SU-DHL-6 (cell line): ENCODE measurements around the gene CATSPER3.

ENCODE experiments used
- H2AFZ ChIP-seq: fragments of 200-600 bp; sonication (generic); 2 replicates; pipeline ENCODE4 v1.6.1; 2014; ENCODE audit warnings: low read depth, mild to moderate bottlenecking, moderate library complexity, mixed read lengths, antibody characterized with exemption, low read length; ENCODE audit not compliant: severe bottlenecking
- H3F3A ChIP-seq: fragments of 200-600 bp; shearing (Covaris generic); 2 replicates; pipeline ENCODE4 v1.6.0; 2016; ENCODE audit warnings: antibody characterized with exemption, mild to moderate bottlenecking; ENCODE audit not compliant: insufficient read depth
- H3K27ac ChIP-seq: fragments of 200-600 bp; sonication (generic); 2 replicates; pipeline ENCODE4 v1.5.1; 2016; ENCODE audit warnings: low read depth, mild to moderate bottlenecking, low read length, moderate library complexity, mixed read lengths
- H3K27me3 ChIP-seq: fragments of 200-600 bp; sonication (generic), shearing (Covaris generic); 2 replicates; pipeline ENCODE4 v1.6.0; 2014; ENCODE audit warnings: mild to moderate bottlenecking, low read length
- H3K36me3 ChIP-seq: fragments of 200-600 bp; sonication (generic); 2 replicates; pipeline ENCODE4 v1.6.1; 2014; ENCODE audit warnings: mild to moderate bottlenecking, low read length, mixed read lengths
- H3K4me2 ChIP-seq: fragments of 300-600, 200-600 bp; shearing (Covaris generic), sonication (generic); 2 replicates; pipeline ENCODE4 v1.6.0; 2014; ENCODE audit warnings: low read length, low read depth, mild to moderate bottlenecking; ENCODE audit not compliant: poor library complexity, severe bottlenecking
- H3K4me3 ChIP-seq: fragments of 200-600 bp; sonication (generic); 2 replicates; pipeline ENCODE4 v1.5.1; 2014; ENCODE audit warnings: antibody characterized with exemption, low read length, mild to moderate bottlenecking, mixed read lengths; ENCODE audit not compliant: insufficient read depth, poor library complexity, severe bottlenecking
- H3K79me2 ChIP-seq: fragments of 200-600 bp; sonication (generic); 2 replicates; pipeline ENCODE4 v1.6.1; 2014; ENCODE audit warnings: mild to moderate bottlenecking, low read length, moderate library complexity; ENCODE audit not compliant: insufficient read depth
- H3K9ac ChIP-seq: fragments of 200-600 bp; sonication (generic); 2 replicates; pipeline ENCODE4 v1.7.0; 2014; ENCODE audit warnings: mild to moderate bottlenecking, low read length
- H3K9me2 ChIP-seq: fragments of 200-600 bp; sonication (generic); replicated peaks from 2 replicates; pipeline ENCODE4 v1.6.1; 2014; ENCODE audit warnings: low read length; ENCODE audit not compliant: insufficient read depth
- H3K9me3 ChIP-seq: fragments of 200-600 bp; sonication (generic); 2 replicates; pipeline ENCODE4 v1.6.1; 2014; ENCODE audit warnings: low read length, mixed read lengths; ENCODE audit not compliant: insufficient read depth
- H4K20me1 ChIP-seq: fragments of 200-600 bp; sonication (generic); 2 replicates; pipeline ENCODE4 v1.6.1; 2014; ENCODE audit warnings: low read depth, mild to moderate bottlenecking, antibody characterized with exemption, low read length, moderate library complexity, mixed read lengths
- EZH2phosphoT487 ChIP-seq: fragments of 200-600 bp; sonication (generic), shearing (Covaris generic); conservative IDR thresholded peaks from 2 replicates; pipeline ENCODE4 v1.6.1; 2018; ENCODE audit warnings: mild to moderate bottlenecking, antibody characterized with exemption, low read length, moderate library complexity, mixed read lengths
- TF ChIP-seq, protein P1 (sequence below): fragments of 200-600 bp; sonication (generic); IDR thresholded peaks from one replicate; pipeline ENCODE4 v1.5.1; 2017; ENCODE audit warnings: antibody characterized with exemption, mild to moderate bottlenecking, low read length, moderate library complexity; ENCODE audit not compliant: insufficient read depth, poor library complexity, severe bottlenecking

CATSPER3 gene

DNA sequence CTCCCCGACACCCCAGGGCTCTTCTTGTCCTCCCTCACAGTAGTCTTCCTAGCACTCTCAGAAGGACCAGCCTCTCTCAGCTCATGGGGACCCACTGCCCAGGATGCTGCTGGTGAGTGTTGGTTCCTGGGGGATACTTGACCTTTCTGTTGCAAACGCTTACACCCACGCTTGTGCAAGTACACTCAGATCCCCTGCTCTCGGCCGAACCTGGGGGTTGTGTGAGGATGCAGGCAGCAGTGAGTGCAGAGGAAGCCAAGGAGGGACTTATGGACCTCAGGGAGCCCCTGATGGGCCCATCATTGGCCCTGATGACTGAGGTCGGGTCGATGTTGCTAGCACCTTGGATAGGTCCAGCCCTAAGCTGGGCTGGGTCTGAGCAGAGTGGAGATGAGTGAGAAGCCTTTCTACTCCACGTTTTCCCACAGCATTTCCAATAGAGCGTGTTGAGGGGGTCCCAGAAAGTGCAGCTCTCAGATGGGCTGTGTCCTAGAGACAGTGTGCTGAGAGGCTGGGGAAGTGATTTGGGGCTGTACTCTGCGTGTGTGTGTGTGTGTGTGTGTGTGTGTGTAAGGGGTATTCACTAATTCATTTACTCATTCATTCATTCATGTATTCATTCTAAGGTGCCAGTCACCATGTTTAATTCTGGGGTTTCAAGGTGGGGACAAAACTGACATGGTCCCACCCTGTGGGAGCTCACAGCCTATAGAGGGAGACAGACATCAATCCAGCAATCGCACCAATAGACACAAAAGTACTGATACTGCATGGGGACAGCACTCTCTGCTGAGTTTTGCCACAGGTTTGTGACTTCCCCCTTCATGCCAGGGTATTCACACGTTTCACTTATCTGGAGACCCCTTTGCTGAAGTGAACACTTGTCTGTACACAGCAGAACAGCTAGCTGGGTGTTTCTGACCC, 91.6 kb downstream of the CATSPER3 start:
- Histone ChIP-seq H3K4me2 (no peak overlapping the region), H3K27ac (no peak overlapping the region), H3K9ac (no peak overlapping the region), H3K9me3 (no peaks in the 10 kb centered on the region), H3K4me3 (no peak overlapping the region), H3K9me2 (no peaks in the 10 kb centered on the region), H3F3A (no peaks in the 10 kb centered on the region), H3K36me3 (no peaks in the 10 kb centered on the region), H4K20me1 (no peaks in the 10 kb centered on the region), H3K79me2 (no peaks in the 10 kb centered on the region), H3K27me3 (no peaks in the 10 kb centered on the region), H2AFZ (no peak overlapping the region)
- TF ChIP-seq, protein P1, sequence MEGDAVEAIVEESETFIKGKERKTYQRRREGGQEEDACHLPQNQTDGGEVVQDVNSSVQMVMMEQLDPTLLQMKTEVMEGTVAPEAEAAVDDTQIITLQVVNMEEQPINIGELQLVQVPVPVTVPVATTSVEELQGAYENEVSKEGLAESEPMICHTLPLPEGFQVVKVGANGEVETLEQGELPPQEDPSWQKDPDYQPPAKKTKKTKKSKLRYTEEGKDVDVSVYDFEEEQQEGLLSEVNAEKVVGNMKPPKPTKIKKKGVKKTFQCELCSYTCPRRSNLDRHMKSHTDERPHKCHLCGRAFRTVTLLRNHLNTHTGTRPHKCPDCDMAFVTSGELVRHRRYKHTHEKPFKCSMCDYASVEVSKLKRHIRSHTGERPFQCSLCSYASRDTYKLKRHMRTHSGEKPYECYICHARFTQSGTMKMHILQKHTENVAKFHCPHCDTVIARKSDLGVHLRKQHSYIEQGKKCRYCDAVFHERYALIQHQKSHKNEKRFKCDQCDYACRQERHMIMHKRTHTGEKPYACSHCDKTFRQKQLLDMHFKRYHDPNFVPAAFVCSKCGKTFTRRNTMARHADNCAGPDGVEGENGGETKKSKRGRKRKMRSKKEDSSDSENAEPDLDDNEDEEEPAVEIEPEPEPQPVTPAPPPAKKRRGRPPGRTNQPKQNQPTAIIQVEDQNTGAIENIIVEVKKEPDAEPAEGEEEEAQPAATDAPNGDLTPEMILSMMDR = no peak
- TF ChIP-seq EZH2phosphoT487 = no peak

DNA sequence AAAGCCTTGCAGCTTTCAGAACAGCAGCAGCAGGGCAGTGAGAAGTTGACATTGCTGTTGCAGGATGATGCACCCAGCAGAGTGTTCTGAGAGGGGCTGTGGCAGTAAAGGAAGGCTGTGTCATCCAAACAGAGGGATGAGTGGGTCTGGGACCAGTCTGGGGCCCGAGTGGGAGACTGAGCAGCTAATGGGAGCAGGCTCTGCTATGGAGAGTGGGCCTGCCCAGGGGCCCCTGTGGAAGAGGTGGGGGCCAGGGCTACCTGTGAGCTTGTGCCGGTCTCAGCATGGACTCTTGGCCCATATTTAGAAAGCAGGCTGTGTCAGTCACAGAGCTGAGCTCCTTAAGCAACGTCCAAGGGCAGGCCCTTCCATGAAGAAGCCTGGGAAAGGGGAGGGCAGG, 92.3 kb downstream of the CATSPER3 start:
- Histone ChIP-seq H3F3A (no peaks in the 10 kb centered on the region), H3K27ac (no peak overlapping the region), H3K9ac (no peak overlapping the region), H3K4me2 (no peak overlapping the region), H2AFZ (no peak overlapping the region), H3K9me3 (no peaks in the 10 kb centered on the region), H3K79me2 (no peaks in the 10 kb centered on the region), H3K9me2 (no peaks in the 10 kb centered on the region), H3K4me3 (no peak overlapping the region), H4K20me1 (no peaks in the 10 kb centered on the region), H3K27me3 (no peaks in the 10 kb centered on the region), H3K36me3 (no peaks in the 10 kb centered on the region)
- TF ChIP-seq, protein P1 = no peak
- TF ChIP-seq EZH2phosphoT487 = no peak

DNA sequence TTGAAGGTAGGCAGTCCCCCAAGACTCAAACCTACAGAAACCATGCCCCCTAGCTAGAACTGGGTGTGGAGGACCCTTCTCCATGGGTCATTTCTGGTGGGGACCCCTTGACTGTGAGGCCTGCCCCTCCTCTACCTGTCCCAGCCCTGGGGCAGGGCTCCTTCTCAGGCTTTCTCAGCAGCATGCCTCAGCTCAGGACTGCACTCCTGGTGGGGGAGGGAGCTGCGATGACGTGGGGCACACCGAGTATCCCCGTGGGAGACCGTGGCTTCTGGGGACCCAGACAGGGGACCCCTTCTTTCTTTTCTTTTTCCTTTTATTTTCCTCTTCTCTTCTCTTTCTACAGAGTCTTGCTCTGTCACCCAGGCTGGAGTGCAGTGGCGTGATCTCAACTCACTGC, 93.3 kb downstream of the CATSPER3 start:
- H3K27me3 ChIP-seq = no peaks in the 10 kb centered on the region
- no peak overlapping the region for H2AFZ ChIP-seq
- H3K9me2 ChIP-seq = no peaks in the 10 kb centered on the region
- H3K4me2 ChIP-seq = no peak overlapping the region
- no peak for TF ChIP-seq EZH2phosphoT487
- TF ChIP-seq, protein P1 = no peak
- no peaks in the 10 kb centered on the region for H3K36me3 ChIP-seq
- H3F3A ChIP-seq = no peaks in the 10 kb centered on the region
- no peaks in the 10 kb centered on the region for H3K79me2 ChIP-seq
- H4K20me1 ChIP-seq = no peaks in the 10 kb centered on the region
- H3K9me3 ChIP-seq = no peaks in the 10 kb centered on the region
- no peak overlapping the region for H3K4me3 ChIP-seq
- H3K9ac ChIP-seq = no peak overlapping the region
- H3K27ac ChIP-seq = no peak overlapping the region
